Subcutaneous adipose tissue (tissue), 4 donors: ENCODE measurements around the gene ADCY6. TPM values are rescaled to one million over a fixed set of nuclear protein-coding genes. Genes with fewer than 3 reads are reported as not detected.

Experiments used
- CTCF ChIP-seq: fragments of 450-650 bp; IDR thresholded peaks from one replicate; pipeline ENCODE4 v1.5.1; 2016; ENCODE audit warnings: low read depth, mild to moderate bottlenecking, control low read depth, antibody characterized with exemption, moderate library complexity
- total RNA-seq, 4 donors: library from RNA; depleted of rRNA; stranded (reverse); fragments of >200 nt; gene quantifications; one replicate each; pipeline ENCODE4 v1.1.0, GENCODE V29; 2016

ADCY6 gene
- total RNA-seq, 4 donors from 2014 or later = 30.8 to 144 (median 55.9) TPM

GRCh38 chr12:48827513-48828096 is 38.7 kb upstream of the ADCY6 start:
- no peak for TF ChIP-seq CTCF

GRCh38 chr12:48827026-48827425 is 38.1 kb upstream of the ADCY6 start:
- no peak for TF ChIP-seq CTCF

- no peak for TF ChIP-seq CTCF
Measured at GRCh38 chr12:48826209-48826855, 37.4 kb upstream of the ADCY6 start.

- no peak for TF ChIP-seq CTCF
Measured at GRCh38 chr12:48824905-48825304, 36.0 kb upstream of the ADCY6 start.

- no peak for TF ChIP-seq CTCF
Measured at GRCh38 chr12:48824112-48824511, 35.2 kb upstream of the ADCY6 start.

- no peak for TF ChIP-seq CTCF
Measured at GRCh38 chr12:48823281-48823680, 34.4 kb upstream of the ADCY6 start.

GRCh38 chr12:48822711-48823110 is 33.8 kb upstream of the ADCY6 start:
- no peak for TF ChIP-seq CTCF
